Pancreas (tissue), 10 donors: ENCODE data around the gene TRPV5. TPM values are rescaled to one million over a fixed set of nuclear protein-coding genes. Genes with fewer than 3 reads are reported as not detected.

ENCODE experiments used
- ATAC-seq, 4 donors: fragments of 200-7000 bp; cut with Tn5 transposase; one replicate each; pipeline versions ENCODE4 v1.8.0 to v1.9.1; 2020; ENCODE audit warnings: mild to moderate bottlenecking in 4 of 4, moderate library complexity in 4 of 4
- DNase-seq, 6 donors: peaks; one replicate each; pipeline ENCODE4 v3.0.0-alpha.2; 2020
- FAIRE-seq: peaks from 2 replicates; lab custom pipeline; 2012; peaks lifted over from hg19 to GRCh38; lab: Jason Lieb, UNC
- H3K27ac ChIP-seq, 4 donors: fragments of 200-600 bp; sonication (generic); 1 replicate in 3 of 4; 2 replicates in 1 of 4; pipeline versions ENCODE4 v1.5.0 to v1.8.0; 2020
- H3K27me3 ChIP-seq, 4 donors: fragments of 200-600 bp; one replicate each; pipeline ENCODE4 v1.8.0; 2021
- H3K36me3 ChIP-seq, 3 donors: fragments of 200-600 bp; sonication (generic) in 1 of 3; one replicate each; pipeline versions ENCODE4 v1.5.0 to v1.8.0; 2020 to 2021
- H3K4me1 ChIP-seq, 3 donors: fragments of 200-600 bp; one replicate each; pipeline ENCODE4 v1.8.0; 2021
- H3K4me3 ChIP-seq, 4 donors: fragments of 200-600 bp; sonication (generic) in 2 of 4; one replicate each; pipeline versions ENCODE4 v1.5.0 to v1.8.0; 2020 to 2021
- H3K9me3 ChIP-seq, 4 donors: fragments of 200-600 bp; one replicate each; pipeline ENCODE4 v1.8.0; 2021
- CTCF ChIP-seq, 4 donors: fragments of 200-600 bp; sonication (generic) in 3 of 4; IDR thresholded peaks; one replicate each; pipeline versions ENCODE4 v1.5.0 to v1.8.0; 2021; ENCODE audit warnings: antibody characterized with exemption in 4 of 4
- WGBS, 2 donors: extraction: QIAGEN DNeasy Blood & Tissue Kit; methylation state at CpG; one replicate each; pipeline ENCODE4 v1.1.7; 2013; 5-methylcytosine and 5-hydroxymethylcytosine counted together
- intact Hi-C, 3 donors: fragments of 100-400 bp; cut with DNase I; formaldehyde crosslinking; loops; one replicate each; pipeline versions ENCODE4 v1.11.1 to v1.14.2; 2022
- polyA plus RNA-seq, 2 donors: library from polyadenylated mRNA; stranded (reverse); fragments of 200-250 nt; gene quantifications; one replicate each; pipeline ENCODE4 v1.2.3, GENCODE V29; 2013
- total RNA-seq, 6 donors: library from RNA; stranded (reverse); fragmentation: NEBNext Ultra II Directional in 4 of 6; extraction: Animal tissue kit (Norgen Biotek cat#: 25700) in 4 of 6; gene quantifications; one replicate each; pipeline versions ENCODE4 v1.2.1 to v1.2.4, GENCODE V29; 2021 to 2023
- donor health status: healthy with polysubstance abuse.
- donor health status: DM: no; HTN: no; CAD: no; lungs with moderate emphysema.
- donor health status: DM: no; HTN: no; CAD: no.
- donor health status: control.
- donor health status: control.
- donor health status: Bipolar disorder and iron deficiency.
- donor health status: DM: yes; HTN: yes; CAD: no.
- donor health status: DM: no; HTN: no; CAD: no.
- donor health status: DM: no; HTN: no; CAD: no.
- donor health status: DM: yes; HTN: yes; CAD: no.

The TRPV5 gene
- total and polyA plus RNA-seq, 8 donors: 0.06 to 0.08 TPM; not detected in 6

GRCh38 chr7:142901426-142902259, 31.9 kb downstream of the TRPV5 start:
- H3K36me3 ChIP-seq: no peaks in the 10 kb centered on the region
- DNase-seq: no peak
- H3K4me3 ChIP-seq: no peak overlapping the region
- H3K9me3 ChIP-seq: no peaks in the 10 kb centered on the region
- no peaks in the 10 kb centered on the region for H3K27me3 ChIP-seq
- intact Hi-C loops: no loop called here
- 63 to 67% methylated on average over 15 of the region's 15 CpGs for WGBS, 2 donors
- FAIRE-seq: no peak
- no peak for TF ChIP-seq CTCF (IDR thresholded peaks at IDR 0.05)
- H3K4me1 ChIP-seq: peaks cover 0 to 4% (median 0%) of the 10 kb centered on the region in 3 donors
- no peak overlapping the region for H3K27ac ChIP-seq
- no peak for ATAC-seq

- intact Hi-C loops: no loop called here
- no peaks in the 10 kb centered on the region for H3K36me3 ChIP-seq
- TF ChIP-seq CTCF (IDR thresholded peaks at IDR 0.05): no peak
- peaks cover 0 to 4% (median 0%) of the 10 kb centered on the region in 3 donors for H3K4me1 ChIP-seq
- H3K27me3 ChIP-seq: no peaks in the 10 kb centered on the region
- ATAC-seq (no peak), FAIRE-seq (no peak), DNase-seq (no peak)
- H3K9me3 ChIP-seq: no peaks in the 10 kb centered on the region
- H3K27ac ChIP-seq: no peak overlapping the region
- no peak overlapping the region for H3K4me3 ChIP-seq
- WGBS, 2 donors: 27% methylated on average over 3 of the region's 3 CpGs
These were observed 33.9 kb downstream of the TRPV5 start for GRCh38 chr7:142899661-142900060.

GRCh38 chr7:142898377-142899170, 35.0 kb downstream of the TRPV5 start:
- Histone ChIP-seq H3K27ac (no peak overlapping the region), H3K4me3 (no peak overlapping the region), H3K27me3 (no peaks in the 10 kb centered on the region), H3K4me1 (peaks cover 0 to 4% (median 0%) of the 10 kb centered on the region in 3 donors), H3K9me3 (no peaks in the 10 kb centered on the region), H3K36me3 (no peaks in the 10 kb centered on the region)
- 56 to 57% methylated on average over 2 to 3 of the region's 3 CpGs for WGBS, 2 donors
- peak in 2 of 6 donors; percentile 29 to 37 for DNase-seq
- ATAC-seq: peak; percentile 34 to 90 (median 70)
- TF ChIP-seq CTCF (IDR thresholded peaks at IDR 0.05): no peak
- intact Hi-C loops: no loop called here
- no peak for FAIRE-seq

GRCh38 chr7:142897691-142898090, 35.9 kb downstream of the TRPV5 start:
- Histone ChIP-seq H3K36me3 (no peaks in the 10 kb centered on the region), H3K27me3 (no peaks in the 10 kb centered on the region), H3K27ac (no peak overlapping the region), H3K4me3 (no peak overlapping the region), H3K4me1 (peaks cover 0 to 4% (median 0%) of the 10 kb centered on the region in 3 donors), H3K9me3 (no peaks in the 10 kb centered on the region)
- DNase-seq (no peak), ATAC-seq (no peak), FAIRE-seq (no peak)
- 84 to 89% methylated on average over 7 of the region's 7 CpGs for WGBS, 2 donors
- TF ChIP-seq CTCF (IDR thresholded peaks at IDR 0.05): no peak
- intact Hi-C loops: no loop called here
